A673 (cell line): ENCODE results near the gene EOLA1. TPM values are rescaled to one million over a fixed set of nuclear protein-coding genes. Genes with fewer than 3 reads are reported as not detected.

Source experiments
- Bru-seq: library from RNA; stranded (reverse); fragments of 400-500 nt; gene quantifications from one replicate; lab custom pipeline; 2021; lab: Mats Ljungman, UMichigan
- BruChase-seq, 2 experiments: library from RNA; stranded (reverse); fragments of 400-500 nt; gene quantifications; one replicate each; lab custom pipeline; 2021; lab: Mats Ljungman, UMichigan
- BruUV-seq: library from RNA; stranded (reverse); fragments of 400-500 nt; replicated peaks from 2 replicates; lab custom pipeline; 2021; lab: Mats Ljungman, UMichigan
- CTCF ChIA-PET: fragments of 300-600 bp; sonication (Branson Sonifier 250); formaldehyde crosslinking; loops from one replicate; lab custom pipeline; 2022; ENCODE audit warnings: antibody characterized with exemption; lab: Charles Lee
- POLR2A ChIA-PET: fragments of 300-600 bp; sonication (Branson Sonifier 250); formaldehyde crosslinking; loops from one replicate; lab custom pipeline; 2022; ENCODE audit warnings: antibody characterized with exemption; ENCODE audit not compliant: low non-redundant PET; lab: Charles Lee
- DNase-seq: peaks from one replicate; pipeline ENCODE4 v3.0.0-alpha.2; 2015; ENCODE audit warnings: low spot score
- H3K27ac ChIP-seq: fragments of 200-600 bp; sonication (generic); 2 replicates; pipeline ENCODE4 v1.5.1; 2016; ENCODE audit warnings: mixed run types, low read depth, mild to moderate bottlenecking, mixed read lengths, antibody characterized with exemption, low read length; ENCODE audit not compliant: poor library complexity, severe bottlenecking
- H3K27me3 ChIP-seq: fragments of 200-600 bp; sonication (generic); replicated peaks from 2 replicates; pipeline ENCODE4 v1.6.1; 2017; ENCODE audit warnings: mixed run types, low read depth, mild to moderate bottlenecking, mixed read lengths, antibody characterized with exemption, low read length; ENCODE audit not compliant: insufficient read depth, poor library complexity
- H3K36me3 ChIP-seq: fragments of 200-600 bp; sonication (generic); 2 replicates; pipeline ENCODE4 v1.6.1; 2016; ENCODE audit warnings: mixed run types, mild to moderate bottlenecking, mixed read lengths, antibody characterized with exemption, low read length; ENCODE audit not compliant: insufficient read depth, poor library complexity, severe bottlenecking
- H3K4me1 ChIP-seq: fragments of 200-600 bp; sonication (generic); 2 replicates; pipeline ENCODE4 v1.6.1; 2017; ENCODE audit warnings: mixed run types, mild to moderate bottlenecking, mixed read lengths, antibody characterized with exemption, low read length; ENCODE audit not compliant: insufficient read depth, poor library complexity, severe bottlenecking
- H3K4me3 ChIP-seq: fragments of 200-600 bp; sonication (generic); 2 replicates; pipeline ENCODE4 v1.5.1; 2016; ENCODE audit warnings: low read depth, mixed run types, mild to moderate bottlenecking, mixed read lengths, low read length; ENCODE audit not compliant: poor library complexity, severe bottlenecking
- H3K9me3 ChIP-seq: fragments of 200-600 bp; sonication (generic); 2 replicates; pipeline ENCODE4 v1.6.1; 2016; ENCODE audit warnings: mixed run types, low read depth, mild to moderate bottlenecking, mixed read lengths, antibody characterized with exemption, low read length; ENCODE audit not compliant: poor library complexity, severe bottlenecking
- EZH2 ChIP-seq: fragments of 200-600 bp; sonication (generic); IDR thresholded peaks from 2 replicates; pipeline ENCODE4 v1.6.1; 2017; ENCODE audit warnings: borderline replicate concordance, low read depth, mild to moderate bottlenecking, mixed read lengths, antibody characterized with exemption, low read length; ENCODE audit not compliant: poor library complexity, severe bottlenecking
- intact Hi-C: fragments of 100-400 bp; cut with micrococcal nuclease; formaldehyde crosslinking; loops from one replicate; pipeline ENCODE4 v1.10.0; 2022; ENCODE audit not compliant: unreplicated experiment
- long read RNA-seq: library from polyadenylated mRNA; stranded (forward); transcript quantifications from one replicate; pipeline ENCODE4 v2.0.0, GENCODE V29; 2022
- total RNA-seq: library from RNA; stranded (reverse); gene quantifications from 2 replicates; pipeline ENCODE4 v1.2.3, GENCODE V29; 2021
- TF ChIP-seq, protein P1 (sequence below): fragments of 300-800, 200-600 bp; sonication (generic); conservative IDR thresholded peaks from 2 replicates; pipeline ENCODE4 v1.5.1; 2017; ENCODE audit warnings: low read depth, mild to moderate bottlenecking, antibody characterized with exemption, low read length, moderate library complexity, mixed read lengths

The EOLA1 gene
- 13.8 and 15.3 TPM in 2 replicates for total RNA-seq
- Bru-seq, nascent RNA, result percentile 47 among the genes with signal in this experiment
- percentile 53 among the genes with signal in this experiment for BruChase-seq, experiment 1, labeled RNA remaining after a 2-hour chase
- BruChase-seq, experiment 2, labeled RNA remaining after a 6-hour chase, result percentile 56 among the genes with signal in this experiment
- long read RNA-seq, transcript CXorf40A-204 (5 exons, 1,403 nt), result major isoform, 9 of 19 reads
- long read RNA-seq, partial matches to known transcripts, result 1 of 19 reads
- long read RNA-seq, other reads (novel, unspliced or antisense), result 1 of 19 reads

DNA sequence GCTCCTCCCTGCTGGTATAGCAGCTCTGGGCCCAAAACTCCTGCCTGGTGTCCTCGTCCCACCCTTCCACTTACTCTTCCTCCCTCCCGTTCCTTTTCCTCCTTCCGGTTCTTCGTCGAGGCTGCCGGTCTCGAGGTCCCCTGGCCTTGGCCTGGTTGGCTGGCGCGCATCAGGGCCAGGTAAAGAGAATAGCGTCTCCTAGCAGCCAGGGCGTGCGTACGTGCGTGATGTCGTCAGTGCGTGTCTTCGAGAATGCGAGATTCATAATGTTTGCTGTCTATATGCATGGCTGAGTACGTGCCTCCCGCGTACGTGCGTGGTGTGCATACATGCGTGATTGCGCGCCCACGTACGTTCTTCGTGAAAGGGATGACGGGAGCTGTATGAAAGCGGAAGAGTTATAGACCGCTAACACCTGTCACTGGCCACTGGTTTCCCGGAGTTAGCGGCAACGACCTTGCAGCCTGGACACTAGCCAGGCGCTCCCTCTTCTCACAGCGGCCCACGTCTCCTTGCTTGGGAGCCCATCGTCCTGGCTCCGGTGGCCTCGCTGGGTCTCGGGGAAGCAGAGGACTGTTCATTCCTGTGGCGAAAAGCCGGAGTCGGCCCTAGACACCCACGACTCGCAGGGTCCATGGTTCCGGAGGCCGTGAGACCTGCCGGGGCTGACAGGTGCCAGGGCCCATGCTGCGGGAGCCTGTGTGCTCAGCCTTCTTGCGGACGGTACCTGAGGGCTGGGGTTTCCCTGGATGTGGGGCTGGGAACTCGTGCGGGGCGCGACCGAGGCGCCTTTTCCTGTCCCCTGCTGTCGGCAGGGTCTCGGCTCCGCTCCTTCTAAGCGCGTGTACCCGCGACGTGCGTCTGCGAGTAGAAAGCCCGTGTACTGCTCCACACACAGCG lies at the start of gene EOLA1:
Gene EOLA1 (plus strand): TSS at position 392 of the 900 bp plus-strand sequence. CDS start 4,619 bp downstream, outside the sequence.
- intact Hi-C loops, result no loop called here
- no peaks in the 10 kb centered on the region for H3K9me3 ChIP-seq
- TF ChIP-seq, protein P1, sequence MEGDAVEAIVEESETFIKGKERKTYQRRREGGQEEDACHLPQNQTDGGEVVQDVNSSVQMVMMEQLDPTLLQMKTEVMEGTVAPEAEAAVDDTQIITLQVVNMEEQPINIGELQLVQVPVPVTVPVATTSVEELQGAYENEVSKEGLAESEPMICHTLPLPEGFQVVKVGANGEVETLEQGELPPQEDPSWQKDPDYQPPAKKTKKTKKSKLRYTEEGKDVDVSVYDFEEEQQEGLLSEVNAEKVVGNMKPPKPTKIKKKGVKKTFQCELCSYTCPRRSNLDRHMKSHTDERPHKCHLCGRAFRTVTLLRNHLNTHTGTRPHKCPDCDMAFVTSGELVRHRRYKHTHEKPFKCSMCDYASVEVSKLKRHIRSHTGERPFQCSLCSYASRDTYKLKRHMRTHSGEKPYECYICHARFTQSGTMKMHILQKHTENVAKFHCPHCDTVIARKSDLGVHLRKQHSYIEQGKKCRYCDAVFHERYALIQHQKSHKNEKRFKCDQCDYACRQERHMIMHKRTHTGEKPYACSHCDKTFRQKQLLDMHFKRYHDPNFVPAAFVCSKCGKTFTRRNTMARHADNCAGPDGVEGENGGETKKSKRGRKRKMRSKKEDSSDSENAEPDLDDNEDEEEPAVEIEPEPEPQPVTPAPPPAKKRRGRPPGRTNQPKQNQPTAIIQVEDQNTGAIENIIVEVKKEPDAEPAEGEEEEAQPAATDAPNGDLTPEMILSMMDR, result no peak
- no peak for TF ChIP-seq EZH2
- no peaks in the 10 kb centered on the region for H3K4me1 ChIP-seq
- no TSS peak for BruUV-seq
- no peaks in the 10 kb centered on the region for H3K36me3 ChIP-seq
- ChIA-PET POLR2A (interaction anchor here (0.6 kb wide), 1 partner anchor 78 kb away, joined by 11 read pairs; no protein-coding TSS in a partner anchor), CTCF (no interaction called here)
- DNase-seq, result peak; percentile 95
- peak within 1 kb of the TSS; percentile 91 for H3K27ac ChIP-seq
- peak within 1 kb of the TSS; percentile 63 for H3K4me3 ChIP-seq
- no peaks in the 10 kb centered on the region for H3K27me3 ChIP-seq

DNA sequence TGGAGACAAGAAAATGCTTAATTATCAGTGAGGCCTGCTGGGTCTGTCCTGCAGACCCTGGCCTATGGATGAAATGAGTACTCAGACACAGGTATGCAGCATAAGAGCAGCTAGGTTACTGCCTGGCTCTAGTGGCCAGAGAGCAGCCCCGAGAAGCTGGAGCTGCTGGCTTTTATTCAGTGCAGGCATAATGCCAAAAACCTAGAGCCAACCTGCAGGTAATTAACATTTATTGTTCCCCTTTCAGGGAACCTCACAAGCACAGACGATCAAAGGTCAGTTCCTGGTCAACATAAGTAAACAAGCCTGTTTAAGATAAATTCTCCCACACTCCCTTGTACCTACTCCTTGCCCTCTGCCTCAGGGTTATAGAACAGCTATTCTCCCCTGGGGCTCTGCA lies 49.0 kb upstream of the EOLA1 start:
- TF ChIP-seq EZH2, result no peak
- TF ChIP-seq, protein P1, result no peak
- BruUV-seq, result no TSS peak
- no peak for DNase-seq
- POLR2A ChIA-PET, result no interaction called here
- Histone ChIP-seq H3K4me3 (no peak overlapping the region), H3K27me3 (no peaks in the 10 kb centered on the region), H3K36me3 (peaks cover 13% of the 10 kb centered on the region), H3K9me3 (no peaks in the 10 kb centered on the region), H3K27ac (no peak overlapping the region), H3K4me1 (no peaks in the 10 kb centered on the region)
- intact Hi-C loops, result no loop called here
- CTCF ChIA-PET, result no interaction called here

DNA sequence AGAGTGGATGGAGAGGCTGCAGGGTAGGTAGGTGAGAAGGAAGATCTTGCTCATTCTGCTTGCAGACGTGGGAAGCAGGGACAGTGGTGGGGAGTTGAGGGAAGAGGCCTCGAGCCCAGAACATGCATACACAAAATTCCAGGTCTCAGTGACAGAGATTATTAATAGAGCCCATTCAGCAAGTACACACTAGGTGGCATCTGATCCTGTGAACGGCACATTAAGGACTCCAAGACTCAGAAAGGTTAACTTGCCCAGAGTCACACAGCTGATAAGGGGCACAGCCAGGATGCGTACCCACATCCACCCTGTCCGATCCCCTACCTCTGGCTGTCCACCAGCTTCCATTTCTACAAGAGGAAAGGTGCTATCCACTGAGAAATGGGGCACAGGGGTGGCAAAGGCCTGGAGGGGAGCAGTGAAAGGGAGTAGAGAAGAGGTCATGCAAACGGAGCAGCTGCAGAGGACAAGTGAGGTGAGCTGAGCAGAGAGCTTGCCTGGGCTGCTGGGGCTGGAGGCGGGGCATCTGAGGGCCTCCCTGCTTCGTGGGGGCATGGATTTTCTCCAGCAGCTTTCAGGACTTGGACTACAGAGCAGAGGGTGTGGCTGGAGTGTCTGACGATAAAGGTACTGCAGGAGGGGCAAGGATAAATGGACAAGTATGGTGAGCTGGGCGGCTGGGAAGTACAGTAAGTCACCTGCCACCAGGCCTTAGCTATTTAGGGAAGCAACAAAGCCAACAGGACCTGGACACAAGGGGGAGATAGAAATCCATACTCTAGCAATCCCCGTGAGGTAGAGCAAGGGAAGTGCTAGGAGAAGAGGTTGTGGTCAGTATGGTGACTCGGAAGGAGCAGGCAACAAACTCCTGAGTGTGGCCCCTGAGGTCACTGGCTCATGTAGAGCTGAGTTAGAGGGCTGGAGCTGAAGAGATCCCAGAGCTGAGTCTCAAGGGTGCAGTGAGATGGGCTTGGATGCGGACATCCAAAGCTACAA lies 46.9 kb upstream of the EOLA1 start:
- H3K4me1 ChIP-seq, result no peaks in the 10 kb centered on the region
- BruUV-seq, result no TSS peak
- H3K27ac ChIP-seq, result no peak overlapping the region
- H3K4me3 ChIP-seq, result no peak overlapping the region
- H3K27me3 ChIP-seq, result no peaks in the 10 kb centered on the region
- no peak for DNase-seq
- ChIA-PET POLR2A (no interaction called here), CTCF (no interaction called here)
- TF ChIP-seq, protein P1, result no peak
- no peak for TF ChIP-seq EZH2
- H3K36me3 ChIP-seq, result peaks cover 8% of the 10 kb centered on the region
- H3K9me3 ChIP-seq, result no peaks in the 10 kb centered on the region
- intact Hi-C loops, result no loop called here
